Measurements from ENCODE around the gene PLD3. TPM values are rescaled to one million over a fixed set of nuclear protein-coding genes. Genes with fewer than 3 reads are reported as not detected.

Gene PLD3
- total and polyA plus RNA-seq, 4 donors = 205 to 407 (median 238) TPM

GRCh38 chr19:40335101-40335500, 13.4 kb upstream of the PLD3 start:
- Histone ChIP-seq H3K9me3 (ENCODE audit: control insufficient read depth in 4 of 4, insufficient read depth in 3 of 4, low read length in 3 of 4) (no peaks in the 10 kb centered on the region), H3K4me1 (ENCODE audit: control insufficient read depth in 5 of 5, insufficient read depth in 5 of 5, low read length in 5 of 5) (peaks cover 0 to 4% (median 0%) of the 10 kb centered on the region in 5 donors), H3K27me3 (ENCODE audit: control insufficient read depth in 3 of 3, insufficient read depth in 3 of 3, low read length in 2 of 3) (no peaks in the 10 kb centered on the region), H3K36me3 (ENCODE audit: control insufficient read depth in 4 of 4, insufficient read depth in 4 of 4, low read length in 4 of 4) (peaks cover 14 to 33% (median 28%) of the 10 kb centered on the region in 4 donors), H3K4me3 (no peak overlapping the region), H3K27ac (ENCODE audit: low read depth in 1 of 2, low read length in 1 of 2) (no peak overlapping the region), H3K9ac (ENCODE audit: insufficient read depth in 1 of 2, low read length in 2 of 2) (no peak overlapping the region)
- DNase-seq (no peak), ATAC-seq (ENCODE audit: insufficient read depth, low FRiP score) (no peak)
- TF ChIP-seq, protein P1, sequence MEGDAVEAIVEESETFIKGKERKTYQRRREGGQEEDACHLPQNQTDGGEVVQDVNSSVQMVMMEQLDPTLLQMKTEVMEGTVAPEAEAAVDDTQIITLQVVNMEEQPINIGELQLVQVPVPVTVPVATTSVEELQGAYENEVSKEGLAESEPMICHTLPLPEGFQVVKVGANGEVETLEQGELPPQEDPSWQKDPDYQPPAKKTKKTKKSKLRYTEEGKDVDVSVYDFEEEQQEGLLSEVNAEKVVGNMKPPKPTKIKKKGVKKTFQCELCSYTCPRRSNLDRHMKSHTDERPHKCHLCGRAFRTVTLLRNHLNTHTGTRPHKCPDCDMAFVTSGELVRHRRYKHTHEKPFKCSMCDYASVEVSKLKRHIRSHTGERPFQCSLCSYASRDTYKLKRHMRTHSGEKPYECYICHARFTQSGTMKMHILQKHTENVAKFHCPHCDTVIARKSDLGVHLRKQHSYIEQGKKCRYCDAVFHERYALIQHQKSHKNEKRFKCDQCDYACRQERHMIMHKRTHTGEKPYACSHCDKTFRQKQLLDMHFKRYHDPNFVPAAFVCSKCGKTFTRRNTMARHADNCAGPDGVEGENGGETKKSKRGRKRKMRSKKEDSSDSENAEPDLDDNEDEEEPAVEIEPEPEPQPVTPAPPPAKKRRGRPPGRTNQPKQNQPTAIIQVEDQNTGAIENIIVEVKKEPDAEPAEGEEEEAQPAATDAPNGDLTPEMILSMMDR (IDR thresholded peaks at IDR 0.05; ENCODE audit: control extremely low read depth, extremely low read depth) = no peak

DNA sequence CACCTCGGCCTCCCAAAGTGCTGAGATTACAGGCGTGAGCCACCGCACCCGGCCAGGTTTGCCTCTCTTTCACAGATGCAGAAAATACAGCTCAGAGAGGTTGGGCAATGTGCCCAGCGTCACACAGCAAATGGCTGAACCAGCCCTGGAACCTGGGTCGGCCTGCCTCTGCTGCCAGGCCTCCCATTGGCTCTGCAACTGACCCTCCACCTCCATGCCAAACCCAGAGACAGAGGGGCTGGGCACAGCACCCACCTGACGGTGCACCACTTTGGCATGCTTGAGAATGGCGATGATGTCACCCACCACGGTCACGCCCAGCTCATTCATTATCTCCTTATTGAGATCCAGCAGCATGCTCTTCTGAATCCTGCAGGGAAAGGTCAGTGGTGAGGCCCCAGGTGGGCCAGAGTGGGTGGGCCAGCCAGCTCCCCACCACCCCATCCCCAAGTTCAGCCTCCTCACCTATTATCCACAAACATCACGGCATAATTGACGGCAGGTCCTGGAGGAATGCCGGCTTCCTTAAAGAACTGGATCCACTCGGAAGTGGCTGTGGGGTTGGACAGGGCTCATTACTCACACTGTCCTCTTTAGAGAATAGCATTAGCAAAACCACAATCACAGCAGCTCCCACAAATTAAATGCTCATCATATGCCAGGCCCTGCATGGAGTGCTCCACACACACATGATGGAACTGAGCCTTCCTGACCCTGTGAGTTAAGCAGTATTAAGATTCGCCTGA, 12.5 kb upstream of the PLD3 start:
- Histone ChIP-seq H3K4me3 (no peak overlapping the region), H3K9ac (ENCODE audit: insufficient read depth in 1 of 2, low read length in 2 of 2) (no peak overlapping the region), H3K4me1 (ENCODE audit: control insufficient read depth in 5 of 5, insufficient read depth in 5 of 5, low read length in 5 of 5) (peaks cover 0 to 4% (median 0%) of the 10 kb centered on the region in 5 donors), H3K36me3 (ENCODE audit: control insufficient read depth in 4 of 4, insufficient read depth in 4 of 4, low read length in 4 of 4) (peaks cover 8 to 28% (median 23%) of the 10 kb centered on the region in 4 donors), H3K9me3 (ENCODE audit: control insufficient read depth in 4 of 4, insufficient read depth in 3 of 4, low read length in 3 of 4) (no peaks in the 10 kb centered on the region), H3K27me3 (ENCODE audit: control insufficient read depth in 3 of 3, insufficient read depth in 3 of 3, low read length in 2 of 3) (no peaks in the 10 kb centered on the region), H3K27ac (ENCODE audit: low read depth in 1 of 2, low read length in 1 of 2) (no peak overlapping the region)
- TF ChIP-seq, protein P1 (IDR thresholded peaks at IDR 0.05; ENCODE audit: control extremely low read depth, extremely low read depth) = no peak
- WGBS, 2 donors = 91 to 97% methylated on average over 15 of the region's 15 CpGs
- no peak for DNase-seq
- ATAC-seq (ENCODE audit: insufficient read depth, low FRiP score) = no peak

GRCh38 chr19:40336601-40336900, 11.9 kb upstream of the PLD3 start:
- H3K4me3 ChIP-seq = no peak overlapping the region
- no peak overlapping the region for H3K27ac ChIP-seq (ENCODE audit: low read depth in 1 of 2, low read length in 1 of 2)
- TF ChIP-seq, protein P1 (IDR thresholded peaks at IDR 0.05; ENCODE audit: control extremely low read depth, extremely low read depth) = no peak
- no peaks in the 10 kb centered on the region for H3K27me3 ChIP-seq (ENCODE audit: control insufficient read depth in 3 of 3, insufficient read depth in 3 of 3, low read length in 2 of 3)
- no peaks in the 10 kb centered on the region for H3K9me3 ChIP-seq (ENCODE audit: control insufficient read depth in 4 of 4, insufficient read depth in 3 of 4, low read length in 3 of 4)
- no peak for ATAC-seq (ENCODE audit: insufficient read depth, low FRiP score)
- no peak overlapping the region for H3K9ac ChIP-seq (ENCODE audit: insufficient read depth in 1 of 2, low read length in 2 of 2)
- H3K4me1 ChIP-seq (ENCODE audit: control insufficient read depth in 5 of 5, insufficient read depth in 5 of 5, low read length in 5 of 5) = peaks cover 0 to 4% (median 0%) of the 10 kb centered on the region in 5 donors
- DNase-seq = no peak
- WGBS, 2 donors = 70 to 97% methylated on average over 2 of the region's 2 CpGs
- H3K36me3 ChIP-seq (ENCODE audit: control insufficient read depth in 4 of 4, insufficient read depth in 4 of 4, low read length in 4 of 4) = peaks cover 7 to 25% (median 18%) of the 10 kb centered on the region in 4 donors

- Histone ChIP-seq H3K36me3 (ENCODE audit: control insufficient read depth in 4 of 4, insufficient read depth in 4 of 4, low read length in 4 of 4) (peaks cover 7 to 26% (median 19%) of the 10 kb centered on the region in 4 donors), H3K9me3 (ENCODE audit: control insufficient read depth in 4 of 4, insufficient read depth in 3 of 4, low read length in 3 of 4) (no peaks in the 10 kb centered on the region), H3K9ac (ENCODE audit: insufficient read depth in 1 of 2, low read length in 2 of 2) (no peak overlapping the region), H3K27me3 (ENCODE audit: control insufficient read depth in 3 of 3, insufficient read depth in 3 of 3, low read length in 2 of 3) (no peaks in the 10 kb centered on the region), H3K4me1 (ENCODE audit: control insufficient read depth in 5 of 5, insufficient read depth in 5 of 5, low read length in 5 of 5) (peaks cover 0 to 6% (median 0%) of the 10 kb centered on the region in 5 donors), H3K27ac (ENCODE audit: low read depth in 1 of 2, low read length in 1 of 2) (no peak overlapping the region), H3K4me3 (no peak overlapping the region)
- TF ChIP-seq, protein P1 (IDR thresholded peaks at IDR 0.05; ENCODE audit: control extremely low read depth, extremely low read depth) = no peak
- 91 to 94% methylated on average over 2 of the region's 2 CpGs for WGBS, 2 donors
- ATAC-seq (ENCODE audit: insufficient read depth, low FRiP score) = no peak
- no peak for DNase-seq
These were observed 11.4 kb upstream of the PLD3 start for GRCh38 chr19:40337107-40337506.
